Testis (tissue), 2 donors: ENCODE data around the gene KLHL29.

Experiments
- POLR2A ChIP-seq: fragments of 450-650 bp; IDR thresholded peaks from one replicate; pipeline ENCODE4 v1.6.1; 2017; ENCODE audit warnings: antibody characterized with exemption, mild to moderate bottlenecking, moderate library complexity
- TF ChIP-seq, protein P1 (sequence below), 3 experiments: fragments of 450-650 bp in 2 of 3; fragments of 200-600 bp in 1 of 3; sonication (generic) in 1 of 3; IDR thresholded peaks; one replicate each; pipeline ENCODE4 v1.5.1; 2016 to 2019; ENCODE audit warnings: antibody characterized with exemption in 3 of 3, mild to moderate bottlenecking in 2 of 3, moderate library complexity in 1 of 3

DNA sequence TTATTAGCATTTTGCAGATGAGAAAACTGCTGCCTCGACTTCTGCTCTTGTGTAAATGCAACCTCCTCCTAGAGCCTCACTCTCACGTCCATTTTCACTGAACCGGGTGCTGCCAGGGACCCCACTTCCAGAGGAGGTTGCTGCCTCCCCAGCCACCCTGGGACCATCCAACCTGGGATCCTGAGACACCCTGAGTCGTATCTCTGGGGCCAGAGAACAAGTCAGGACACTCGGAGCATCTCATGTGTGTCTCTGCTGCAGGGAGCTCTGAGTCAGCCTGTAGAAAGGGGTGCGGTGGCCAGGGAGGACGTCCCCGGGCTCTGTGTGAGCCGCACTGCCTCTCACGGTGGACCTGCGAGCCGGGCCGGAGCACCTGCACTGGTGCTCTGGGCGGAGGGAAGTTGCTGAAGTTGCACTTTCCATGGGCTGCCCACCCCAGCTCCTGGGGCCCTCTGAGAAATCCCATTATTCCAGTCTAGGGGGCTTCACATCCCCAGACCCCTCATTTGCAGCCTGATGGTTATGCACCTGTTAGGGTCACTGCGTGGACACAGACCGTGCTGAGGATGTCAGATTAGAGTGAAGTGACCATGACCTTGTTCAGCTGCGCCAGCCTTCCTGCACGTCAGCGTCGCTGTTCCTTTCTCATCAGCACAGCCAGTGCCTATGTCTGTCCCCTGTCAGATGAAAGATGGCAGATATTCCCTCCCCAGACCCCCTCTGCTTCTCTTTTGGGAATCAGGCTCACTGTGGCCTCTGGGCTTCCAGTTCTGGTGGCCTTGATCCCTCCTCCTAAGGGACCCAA is 230.4 kb downstream of the KLHL29 start:
- TF ChIP-seq POLR2A, result no peak
- TF ChIP-seq, protein P1, sequence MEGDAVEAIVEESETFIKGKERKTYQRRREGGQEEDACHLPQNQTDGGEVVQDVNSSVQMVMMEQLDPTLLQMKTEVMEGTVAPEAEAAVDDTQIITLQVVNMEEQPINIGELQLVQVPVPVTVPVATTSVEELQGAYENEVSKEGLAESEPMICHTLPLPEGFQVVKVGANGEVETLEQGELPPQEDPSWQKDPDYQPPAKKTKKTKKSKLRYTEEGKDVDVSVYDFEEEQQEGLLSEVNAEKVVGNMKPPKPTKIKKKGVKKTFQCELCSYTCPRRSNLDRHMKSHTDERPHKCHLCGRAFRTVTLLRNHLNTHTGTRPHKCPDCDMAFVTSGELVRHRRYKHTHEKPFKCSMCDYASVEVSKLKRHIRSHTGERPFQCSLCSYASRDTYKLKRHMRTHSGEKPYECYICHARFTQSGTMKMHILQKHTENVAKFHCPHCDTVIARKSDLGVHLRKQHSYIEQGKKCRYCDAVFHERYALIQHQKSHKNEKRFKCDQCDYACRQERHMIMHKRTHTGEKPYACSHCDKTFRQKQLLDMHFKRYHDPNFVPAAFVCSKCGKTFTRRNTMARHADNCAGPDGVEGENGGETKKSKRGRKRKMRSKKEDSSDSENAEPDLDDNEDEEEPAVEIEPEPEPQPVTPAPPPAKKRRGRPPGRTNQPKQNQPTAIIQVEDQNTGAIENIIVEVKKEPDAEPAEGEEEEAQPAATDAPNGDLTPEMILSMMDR (IDR thresholded peaks at IDR 0.05), result no peak
